GM12878 (cell line): Measurements from ENCODE around the gene DQX1. TPM values are rescaled to one million over a fixed set of nuclear protein-coding genes. Genes with fewer than 3 reads are reported as not detected.

Experiments used
- BACH1 ChIP-seq: fragments of 450-650 bp; IDR thresholded peaks from 2 replicates; pipeline ENCODE4 v1.6.1; 2017; ENCODE audit warnings: mild to moderate bottlenecking, borderline replicate concordance
- CHD2 ChIP-seq: IDR thresholded peaks from 2 replicates; pipeline ENCODE4 v1.6.1; 2011; ENCODE audit warnings: low read depth, low read length, improper control_type of control experiment, borderline replicate concordance
- ELK1 ChIP-seq: IDR thresholded peaks from 2 replicates; pipeline ENCODE4 v1.6.1; 2012; ENCODE audit warnings: low read depth, low read length, improper control_type of control experiment
- FOS ChIP-seq: IDR thresholded peaks from 3 replicates; pipeline ENCODE4 v1.6.1; 2011; ENCODE audit warnings: borderline replicate concordance; ENCODE audit not compliant: insufficient read length; ENCODE audit errors: extremely low read depth
- HDGF ChIP-seq: fragments of 450-650 bp; IDR thresholded peaks from 2 replicates; pipeline ENCODE4 v1.6.1; 2016; ENCODE audit warnings: antibody characterized with exemption
- IKZF2 ChIP-seq, 2 experiments: fragments of 450-650 bp; IDR thresholded peaks; 2 replicates each; pipeline ENCODE4 v1.6.1; 2017; ENCODE audit warnings: mild to moderate bottlenecking in 2 of 2, moderate library complexity in 2 of 2
- MAX ChIP-seq: IDR thresholded peaks from 2 replicates; pipeline ENCODE4 v1.6.1; 2012; ENCODE audit warnings: low read depth, low read length, improper control_type of control experiment
- MTA2 ChIP-seq: fragments of 450-650 bp; IDR thresholded peaks from 2 replicates; pipeline ENCODE4 v1.6.1; 2016; ENCODE audit warnings: low read depth, mild to moderate bottlenecking, moderate library complexity
- MTA3 ChIP-seq: IDR thresholded peaks from 2 replicates; pipeline ENCODE4 v1.6.1; 2012; ENCODE audit warnings: low read length, inconsistent platforms, borderline replicate concordance
- NR2C1 ChIP-seq: fragments of 450-650 bp; IDR thresholded peaks from 2 replicates; pipeline ENCODE4 v1.6.1; 2017; ENCODE audit warnings: antibody characterized with exemption, mild to moderate bottlenecking, moderate library complexity
- NRF1 ChIP-seq: conservative IDR thresholded peaks from 2 replicates; pipeline ENCODE4 v1.6.1; 2011; ENCODE audit warnings: mild to moderate bottlenecking, low read depth, low read length, improper control_type of control experiment
- PKNOX1 ChIP-seq: fragments of 450-650 bp; IDR thresholded peaks from 2 replicates; pipeline ENCODE4 v1.6.1; 2016; ENCODE audit warnings: mild to moderate bottlenecking
- POLR2AphosphoS5 ChIP-seq: IDR thresholded peaks from 2 replicates; pipeline ENCODE4 v1.6.1; 2011; ENCODE audit warnings: mild to moderate bottlenecking, low read length, inconsistent platforms
- SMARCA5 ChIP-seq: fragments of 450-650 bp; IDR thresholded peaks from 2 replicates; pipeline ENCODE4 v1.6.1; 2017; ENCODE audit warnings: mild to moderate bottlenecking
- STAT3 ChIP-seq: IDR thresholded peaks from 2 replicates; pipeline ENCODE4 v1.6.1; 2011; ENCODE audit warnings: low read depth, low read length, improper control_type of control experiment
- WRNIP1 ChIP-seq: IDR thresholded peaks from 2 replicates; pipeline ENCODE4 v1.6.1; 2011; ENCODE audit warnings: low read depth, low read length, improper control_type of control experiment, borderline replicate concordance
- YY1 ChIP-seq: IDR thresholded peaks from 2 replicates; pipeline ENCODE4 v1.6.1; 2011; ENCODE audit warnings: low read depth, mild to moderate bottlenecking, low read length
- ZNF24 ChIP-seq: fragments of 450-650 bp; IDR thresholded peaks from 2 replicates; pipeline ENCODE4 v1.6.1; 2017; ENCODE audit warnings: antibody characterized with exemption, mild to moderate bottlenecking
- polyA plus RNA-seq, 11 experiments: library from polyadenylated mRNA; depleted of rRNA in 4 of 11; unstranded in 6 of 11; stranded (reverse) in 5 of 11; fragments of >200 nt; fragmentation: Nextera tagmentation in 4 of 11; fragmentation: Illumina TruSeq in 1 of 11; extraction: Ambion mirVana in 4 of 11; extraction: Trizol in 1 of 11; gene quantifications; 1 replicate in 1 of 11; 2 replicates in 10 of 11; pipeline versions ENCODE4 v1.2.1 to v1.2.3, GENCODE V29; 2011 to 2016; ENCODE audit warnings: inconsistent platforms in 2 of 11, missing spikeins in 2 of 11, low read depth in 1 of 11
- total RNA-seq, 4 experiments: library from RNA; depleted of rRNA in 3 of 4; stranded (reverse); fragments of >200 nt in 3 of 4; fragmentation: Illumina TruSeq in 1 of 4; extraction: Trizol in 1 of 4; gene quantifications; 2 replicates each; pipeline versions ENCODE4 v1.2.1 to v1.2.3, GENCODE V29; 2013 to 2021

DQX1 gene
- total and polyA plus RNA-seq, 10 of the 15 experiments (the other 5 are each of a cell fraction or from before 2014, with no cell fraction given): 0.34 to 2.1 (median 0.86) TPM

GRCh38 chr2:74529357-74530238, 3.6 kb upstream of the DQX1 start, which contains the start of the genes AUP1 and HTRA2 (continued):
- TF ChIP-seq BACH1 (peak; percentile 79), IKZF2 (IDR thresholded peaks at IDR 0.05) (peak; percentile 67 to 75; a peak in 3 of 4 replicates), ELK1 (peak; percentile 61; the same call in 1 of the 2 replicates), MTA3 (no peak), PKNOX1 (peak; percentile 10; the same call in 1 of the 2 replicates), ZNF24 (no peak), MAX (peak; percentile 21), STAT3 (no peak), NRF1 (no peak), SMARCA5 (0 out of 2 replicates have a peak, but pooled peaks have one; percentile 22), WRNIP1 (no peak), MTA2 (no peak), NR2C1 (peak; percentile 86), YY1 (peak; percentile 98), FOS (no peak), POLR2AphosphoS5 (peak; percentile 86), CHD2 (peak; percentile 84; the same call in 1 of the 2 replicates), HDGF (peak; percentile 76; the same call in 1 of the 2 replicates)
